Measurements from ENCODE around the gene B4GAT1. TPM values are rescaled to one million over a fixed set of nuclear protein-coding genes. Genes with fewer than 3 reads are reported as not detected.

Gene B4GAT1
- total and polyA plus RNA-seq, 2 of the 4 experiments (the other 2 are of a cell fraction): 10.6 to 18.4 TPM

DNA sequence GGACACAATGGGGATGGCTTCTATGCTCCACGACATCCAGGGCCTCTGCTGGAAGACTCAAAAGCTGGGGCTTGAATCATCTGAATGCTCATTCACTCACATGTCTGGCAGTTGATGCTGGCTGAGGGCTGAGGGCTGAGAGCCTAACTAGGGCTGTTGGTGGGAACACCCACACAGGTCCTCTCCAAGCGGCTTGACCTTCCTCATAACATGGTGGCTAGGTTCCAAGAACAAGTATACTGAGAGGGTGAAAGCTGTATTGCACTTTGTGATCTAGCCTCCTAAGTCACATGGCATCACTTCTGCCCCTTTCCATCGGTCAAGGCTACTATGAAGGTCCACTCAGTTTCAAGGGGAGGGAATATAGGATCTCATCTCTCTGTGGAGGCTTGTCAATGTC lies 48.2 kb downstream of the B4GAT1 start:
- Histone ChIP-seq H3K14ac (replicated peaks; ENCODE audit: low read depth, low read length) (no peak overlapping the region), H2BK5ac (ENCODE audit: low read depth, low read length, poor library complexity, severe bottlenecking) (no peak overlapping the region), H4K5ac (ENCODE audit: low read depth, low read length) (no peak overlapping the region), H2AK5ac (ENCODE audit: low read depth, low read length) (no peak overlapping the region), H4K20me1 (ENCODE audit: insufficient read depth, low read length) (no peaks in the 10 kb centered on the region), H2AFZ (replicated peaks; ENCODE audit: low read length, poor library complexity) (no peak overlapping the region), H4K8ac (ENCODE audit: low read depth in 2 of 2, low read length in 2 of 2) (no peak overlapping the region), H2BK20ac (ENCODE audit: low read depth, low read length) (no peak overlapping the region), H3K79me1 (ENCODE audit: low read depth in 1 of 2, low read length in 2 of 2) (no peaks in the 10 kb centered on the region), H3K9me1 (ENCODE audit: insufficient read depth, low read length) (no peaks in the 10 kb centered on the region; the same call in 1 of the 2 replicates), H3K9me3 (ENCODE audit: control insufficient read depth, insufficient read depth, low read length) (no peaks in the 10 kb centered on the region), H3K27ac (ENCODE audit: insufficient read depth, low read length) (no peak overlapping the region), H4K91ac (ENCODE audit: insufficient read depth, low read depth, low read length) (no peak overlapping the region), H3K36me3 (ENCODE audit: control insufficient read depth, insufficient read depth, low read length) (no peaks in the 10 kb centered on the region), H3K4ac (ENCODE audit: low read depth, low read length) (no peak overlapping the region), H3K18ac (ENCODE audit: low read depth, low read length) (no peak overlapping the region), H3K4me2 (ENCODE audit: low read depth, low read length) (no peak overlapping the region), H3K4me1 (ENCODE audit: control insufficient read depth, insufficient read depth, low read length) (no peaks in the 10 kb centered on the region), H3K27me3 (ENCODE audit: control insufficient read depth, insufficient read depth, low read length) (peaks cover 21% of the 10 kb centered on the region), H3K9ac (ENCODE audit: low read depth, low read length) (no peak overlapping the region), H3K56ac (ENCODE audit: extremely low read depth, insufficient read depth, low read length) (no peak overlapping the region), H2BK120ac (ENCODE audit: low read depth, low read length) (no peak overlapping the region), H2AK9ac (replicated peaks; ENCODE audit: low read depth, low read length, poor library complexity) (no peak overlapping the region), H3K4me3 (ENCODE audit: insufficient read depth, low read depth, low read length) (no peak overlapping the region), H3K23ac (ENCODE audit: low read depth, low read length) (no peak overlapping the region), H2BK15ac (ENCODE audit: low read depth, low read length) (no peak overlapping the region)
- in situ Hi-C loops (cut with MboI; ENCODE audit: low sequenced_read_pairs) (no loop called here), dilution Hi-C loops (cut with HindIII; ENCODE audit: low sequenced_read_pairs, unreplicated experiment) (no loop called here), intact Hi-C loops (cut with micrococcal nuclease) (no loop called here)
- TF ChIP-seq MXI1 (IDR thresholded peaks at IDR 0.05; ENCODE audit: borderline replicate concordance, low read depth, low read length) (no peak), SMC3 (IDR thresholded peaks at IDR 0.05; ENCODE audit: low read depth, low read length) (no peak), NFE2L2 (IDR thresholded peaks at IDR 0.05; ENCODE audit: low read depth, low read length) (no peak), RAD21 (IDR thresholded peaks at IDR 0.05; ENCODE audit: low read length) (no peak), CHD1 (IDR thresholded peaks at IDR 0.05; ENCODE audit: low read depth, low read length) (no peak), BHLHE40 (IDR thresholded peaks at IDR 0.05; ENCODE audit: low read depth, low read length) (no peak), POLR2A (IDR thresholded peaks at IDR 0.05; ENCODE audit: low read depth, low read length) (no peak), CEBPB (IDR thresholded peaks at IDR 0.05; ENCODE audit: low read depth, low read length) (no peak), RFX5 (IDR thresholded peaks at IDR 0.05; ENCODE audit: low read depth, low read length) (no peak), FOS (IDR thresholded peaks at IDR 0.05; ENCODE audit: low read depth, low read length) (no peak), RCOR1 (IDR thresholded peaks at IDR 0.05; ENCODE audit: insufficient replicate concordance, low read length) (no peak), MAFK (IDR thresholded peaks at IDR 0.05; ENCODE audit: low read depth, low read length) (no peak), MAZ (IDR thresholded peaks at IDR 0.05; ENCODE audit: borderline replicate concordance, low read depth, low read length) (no peak)
- TF ChIP-seq, protein P1, sequence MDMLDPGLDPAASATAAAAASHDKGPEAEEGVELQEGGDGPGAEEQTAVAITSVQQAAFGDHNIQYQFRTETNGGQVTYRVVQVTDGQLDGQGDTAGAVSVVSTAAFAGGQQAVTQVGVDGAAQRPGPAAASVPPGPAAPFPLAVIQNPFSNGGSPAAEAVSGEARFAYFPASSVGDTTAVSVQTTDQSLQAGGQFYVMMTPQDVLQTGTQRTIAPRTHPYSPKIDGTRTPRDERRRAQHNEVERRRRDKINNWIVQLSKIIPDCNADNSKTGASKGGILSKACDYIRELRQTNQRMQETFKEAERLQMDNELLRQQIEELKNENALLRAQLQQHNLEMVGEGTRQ (IDR thresholded peaks at IDR 0.05; ENCODE audit: low read depth, low read length): no peak
- TF ChIP-seq, protein P2, sequence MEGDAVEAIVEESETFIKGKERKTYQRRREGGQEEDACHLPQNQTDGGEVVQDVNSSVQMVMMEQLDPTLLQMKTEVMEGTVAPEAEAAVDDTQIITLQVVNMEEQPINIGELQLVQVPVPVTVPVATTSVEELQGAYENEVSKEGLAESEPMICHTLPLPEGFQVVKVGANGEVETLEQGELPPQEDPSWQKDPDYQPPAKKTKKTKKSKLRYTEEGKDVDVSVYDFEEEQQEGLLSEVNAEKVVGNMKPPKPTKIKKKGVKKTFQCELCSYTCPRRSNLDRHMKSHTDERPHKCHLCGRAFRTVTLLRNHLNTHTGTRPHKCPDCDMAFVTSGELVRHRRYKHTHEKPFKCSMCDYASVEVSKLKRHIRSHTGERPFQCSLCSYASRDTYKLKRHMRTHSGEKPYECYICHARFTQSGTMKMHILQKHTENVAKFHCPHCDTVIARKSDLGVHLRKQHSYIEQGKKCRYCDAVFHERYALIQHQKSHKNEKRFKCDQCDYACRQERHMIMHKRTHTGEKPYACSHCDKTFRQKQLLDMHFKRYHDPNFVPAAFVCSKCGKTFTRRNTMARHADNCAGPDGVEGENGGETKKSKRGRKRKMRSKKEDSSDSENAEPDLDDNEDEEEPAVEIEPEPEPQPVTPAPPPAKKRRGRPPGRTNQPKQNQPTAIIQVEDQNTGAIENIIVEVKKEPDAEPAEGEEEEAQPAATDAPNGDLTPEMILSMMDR (conservative IDR thresholded peaks at IDR 0.05; ENCODE audit: low read depth, low read length): no peak
- ChIA-PET CTCF (interaction anchor here (1.6 kb wide), 1 partner anchor 12 kb away, joined by 5 read pairs; no protein-coding TSS in a partner anchor), POLR2A (ENCODE audit: unreplicated experiment) (no interaction called here)
- ATAC-seq (ENCODE audit: low read depth): no peak
- DNase-seq: no peak
- no TSS peak for BruUV-seq (replicated peaks)
- 100% methylated on average over 1 of the region's 3 CpGs; no CpG with 5 or more reads in 1 of the 2 experiments for WGBS, 2 experiments (ENCODE audit: extremely low coverage in 2 of 2, insufficient read length in 1 of 2)
